ENCODE data around the gene DTNBP1. TPM values are rescaled to one million over a fixed set of nuclear protein-coding genes. Genes with fewer than 3 reads are reported as not detected.

Gene DTNBP1
- total RNA-seq, 1 experiment from 2014 or later: 20.7 TPM

DNA sequence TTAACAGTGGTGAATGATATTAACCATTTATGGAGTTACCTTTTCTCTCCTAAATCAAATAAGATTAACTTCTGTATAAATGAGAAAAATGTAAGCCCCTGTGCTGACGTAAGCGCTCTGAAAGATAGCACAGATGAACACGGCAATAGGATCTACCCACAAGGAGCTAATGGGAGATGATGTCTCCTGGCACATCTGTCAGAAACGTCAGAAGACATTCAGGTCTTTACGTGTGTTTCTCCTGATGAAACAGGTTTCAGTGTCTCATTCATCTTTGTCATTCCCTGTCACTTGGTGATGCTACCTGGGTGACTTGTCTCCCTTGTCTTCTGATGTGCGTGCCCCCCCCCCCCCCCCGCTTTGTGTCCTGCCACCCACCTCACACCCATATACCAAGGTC, 189.7 kb downstream of the DTNBP1 start:
- no peaks in the 10 kb centered on the region for H3K27me3 ChIP-seq (replicated peaks; ENCODE audit: control insufficient read depth, insufficient read depth, low read length)
- Mint-ChIP-seq H3K27me3 (ENCODE audit: insufficient read depth, unreplicated experiment) (no peaks in the 10 kb centered on the region), H3K4me3 (ENCODE audit: unreplicated experiment) (no peak overlapping the region), H3K4me1 (ENCODE audit: low read depth, unreplicated experiment) (no peaks in the 10 kb centered on the region), H3K27ac (ENCODE audit: unreplicated experiment) (no peak overlapping the region), H3K36me3 (ENCODE audit: insufficient read depth, unreplicated experiment) (no peaks in the 10 kb centered on the region), H3K9me3 (ENCODE audit: unreplicated experiment) (no peaks in the 10 kb centered on the region)
- ChIA-PET POLR2A (no interaction called here), CTCF (no interaction called here)
- intact Hi-C loops (cut with micrococcal nuclease; ENCODE audit: unreplicated experiment): no loop called here
- no peaks in the 10 kb centered on the region for H3K9me3 ChIP-seq
- H3K4me3 ChIP-seq (ENCODE audit: low read depth, low read length): no peak overlapping the region
- no peaks in the 10 kb centered on the region for H3K36me3 ChIP-seq (ENCODE audit: control insufficient read depth, insufficient read depth, low read length)
- no TSS peak for BruUV-seq (replicated peaks)
- H3K4me1 ChIP-seq: no peaks in the 10 kb centered on the region
- TF ChIP-seq, protein P1, sequence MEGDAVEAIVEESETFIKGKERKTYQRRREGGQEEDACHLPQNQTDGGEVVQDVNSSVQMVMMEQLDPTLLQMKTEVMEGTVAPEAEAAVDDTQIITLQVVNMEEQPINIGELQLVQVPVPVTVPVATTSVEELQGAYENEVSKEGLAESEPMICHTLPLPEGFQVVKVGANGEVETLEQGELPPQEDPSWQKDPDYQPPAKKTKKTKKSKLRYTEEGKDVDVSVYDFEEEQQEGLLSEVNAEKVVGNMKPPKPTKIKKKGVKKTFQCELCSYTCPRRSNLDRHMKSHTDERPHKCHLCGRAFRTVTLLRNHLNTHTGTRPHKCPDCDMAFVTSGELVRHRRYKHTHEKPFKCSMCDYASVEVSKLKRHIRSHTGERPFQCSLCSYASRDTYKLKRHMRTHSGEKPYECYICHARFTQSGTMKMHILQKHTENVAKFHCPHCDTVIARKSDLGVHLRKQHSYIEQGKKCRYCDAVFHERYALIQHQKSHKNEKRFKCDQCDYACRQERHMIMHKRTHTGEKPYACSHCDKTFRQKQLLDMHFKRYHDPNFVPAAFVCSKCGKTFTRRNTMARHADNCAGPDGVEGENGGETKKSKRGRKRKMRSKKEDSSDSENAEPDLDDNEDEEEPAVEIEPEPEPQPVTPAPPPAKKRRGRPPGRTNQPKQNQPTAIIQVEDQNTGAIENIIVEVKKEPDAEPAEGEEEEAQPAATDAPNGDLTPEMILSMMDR (IDR thresholded peaks at IDR 0.05; ENCODE audit: insufficient read depth in 1 of 2, low read depth in 1 of 2, low read length in 1 of 2, severe bottlenecking in 1 of 2, unreplicated experiment in 1 of 2): no peak
- DNase-seq: no peak

All from Caco-2 (cell line).